OCI-LY3 (cell line): Measurements from ENCODE around the gene HDAC8.

Source experiments
- CTCF ChIP-seq: fragments of 200-600, 300-600 bp; sonication (generic); IDR thresholded peaks from 2 replicates; pipeline ENCODE4 v1.5.1; 2014; ENCODE audit warnings: antibody characterized with exemption, low read length, low read depth
- EZH2phosphoT487 ChIP-seq: fragments of 200-600 bp; shearing (Covaris generic); IDR thresholded peaks from 2 replicates; pipeline ENCODE4 v1.6.1; 2018; ENCODE audit warnings: antibody characterized with exemption, mixed run types, low read depth

- no peak for TF ChIP-seq CTCF
- no peak for TF ChIP-seq EZH2phosphoT487
These were observed 102.5 kb downstream of the HDAC8 start for GRCh38 chrX:72470117-72470516.
